Fibroblast of lung (primary cell): ENCODE data around the gene C2CD4C.

Experiments used
- CTCF ChIP-seq, 2 donors: IDR thresholded peaks in 1 of 2; conservative IDR thresholded peaks in 1 of 2; 1 replicate in 1 of 2; 2 replicates in 1 of 2; pipeline ENCODE4 v1.5.1; 2011 to 2012; ENCODE audit warnings: low read length in 2 of 2, control low read depth in 1 of 2, inconsistent platforms in 1 of 2, low read depth in 1 of 2, mild to moderate bottlenecking in 1 of 2
- EZH2 ChIP-seq: IDR thresholded peaks from 2 replicates; pipeline ENCODE4 v1.5.1; 2012; ENCODE audit warnings: low read length, control low read depth, mild to moderate bottlenecking; ENCODE audit errors: missing control alignments

GRCh38 chr19:389935-390289 is 19.0 kb downstream of the C2CD4C start:
- no peak for TF ChIP-seq CTCF (conservative IDR thresholded peaks at IDR 0.05 in 1 of 2, IDR thresholded peaks at IDR 0.05 in 1 of 2; ENCODE audit: low read depth in 1 of 2, low read length in 2 of 2)
- TF ChIP-seq EZH2, result no peak
